ENCODE measurements around the gene ASB15. TPM values are rescaled to one million over a fixed set of nuclear protein-coding genes. Genes with fewer than 3 reads are reported as not detected.

Gene ASB15
- total RNA-seq, 1 donor from 2014 or later = not detected

Other genes starting within 250 kb of the ASB15 start
- 0.15 TPM for gene IQUB, start 67.2 kb upstream of the ASB15 start, total RNA-seq
- 41.3 TPM for gene NDUFA5, start 44.0 kb upstream of the ASB15 start, total RNA-seq
- gene LMOD2, start 54.0 kb downstream of the ASB15 start, total RNA-seq = 0.10 TPM
- 19.6 TPM for gene WASL, start 147.2 kb downstream of the ASB15 start, total RNA-seq
- not detected for gene HYAL4, start 243.3 kb downstream of the ASB15 start, total RNA-seq